IMR-90 (cell line): ENCODE results near the gene CAMK2G. TPM values are rescaled to one million over a fixed set of nuclear protein-coding genes. Genes with fewer than 3 reads are reported as not detected.

ENCODE experiments used
- ATAC-seq: fragments of 200-7000 bp; cut with Tn5 transposase; 2 replicates; pipeline ENCODE4 v1.9.1; 2020; ENCODE audit warnings: low read depth, mild to moderate bottlenecking, moderate library complexity
- BruUV-seq: library from RNA; stranded (reverse); fragments of 400-500 nt; replicated peaks from 2 replicates; lab custom pipeline; 2021; lab: Mats Ljungman, UMichigan
- CTCF ChIA-PET: fragments of 300-600 bp; formaldehyde crosslinking; extraction: SDS; loops from one replicate; lab custom pipeline; 2021; ENCODE audit warnings: antibody characterized with exemption; lab: Yijun Ruan, JAX
- POLR2A ChIA-PET: fragments of 300-600 bp; sonication (Branson Sonifier 250); formaldehyde crosslinking; loops from one replicate; lab custom pipeline; 2022; ENCODE audit warnings: antibody characterized with exemption; ENCODE audit not compliant: unreplicated experiment; lab: Charles Lee
- DNase-seq: peaks from one replicate; pipeline ENCODE4 v3.0.0; 2013
- H2AFZ ChIP-seq: replicated peaks from 2 replicates; pipeline ENCODE3; 2013; ENCODE audit warnings: low read length, mild to moderate bottlenecking; ENCODE audit not compliant: poor library complexity
- H2AK5ac ChIP-seq: 2 replicates; pipeline ENCODE4 v1.6.1; 2013; ENCODE audit warnings: low read depth, low read length, inconsistent platforms
- H2AK9ac ChIP-seq: replicated peaks from 2 replicates; pipeline ENCODE3; 2013; ENCODE audit warnings: mild to moderate bottlenecking, low read depth, low read length, moderate library complexity; ENCODE audit not compliant: poor library complexity
- H2BK120ac ChIP-seq: 2 replicates; pipeline ENCODE4 v1.6.1; 2013; ENCODE audit warnings: low read depth, low read length, inconsistent platforms
- H2BK15ac ChIP-seq: 3 replicates; pipeline ENCODE4 v1.6.1; 2013; ENCODE audit warnings: low read depth, low read length, inconsistent platforms
- H2BK20ac ChIP-seq: 2 replicates; pipeline ENCODE4 v1.6.1; 2013; ENCODE audit warnings: low read depth, mild to moderate bottlenecking, inconsistent platforms, low read length, moderate library complexity
- H2BK5ac ChIP-seq: 2 replicates; pipeline ENCODE4 v1.6.1; 2013; ENCODE audit warnings: mild to moderate bottlenecking, low read depth, low read length, inconsistent platforms; ENCODE audit not compliant: poor library complexity, severe bottlenecking
- H3K14ac ChIP-seq: replicated peaks from 2 replicates; pipeline ENCODE4 v1.6.1; 2013; ENCODE audit warnings: low read depth, low read length, inconsistent platforms
- H3K18ac ChIP-seq: 2 replicates; pipeline ENCODE4 v1.6.1; 2013; ENCODE audit warnings: low read depth, low read length, control low read depth
- H3K23ac ChIP-seq: 2 replicates; pipeline ENCODE4 v1.6.1; 2013; ENCODE audit warnings: low read depth, low read length, inconsistent platforms
- H3K27ac ChIP-seq: 2 replicates; pipeline ENCODE4 v1.5.1; 2013; ENCODE audit warnings: mild to moderate bottlenecking, control low read depth, low read length; ENCODE audit not compliant: insufficient read depth
- H3K27me3 ChIP-seq: 2 replicates; pipeline ENCODE4 v1.6.1; 2013; ENCODE audit warnings: low read length; ENCODE audit not compliant: control insufficient read depth, insufficient read depth
- H3K36me3 ChIP-seq: 2 replicates; pipeline ENCODE4 v1.6.1; 2013; ENCODE audit warnings: low read length, mixed read lengths; ENCODE audit not compliant: control insufficient read depth, insufficient read depth
- H3K4ac ChIP-seq: 2 replicates; pipeline ENCODE4 v1.6.1; 2013; ENCODE audit warnings: low read depth, low read length, inconsistent platforms
- H3K4me1 ChIP-seq: 2 replicates; pipeline ENCODE4 v1.6.1; 2013; ENCODE audit warnings: low read length, mixed read lengths; ENCODE audit not compliant: control insufficient read depth, insufficient read depth
- H3K4me2 ChIP-seq: 2 replicates; pipeline ENCODE4 v1.6.1; 2013; ENCODE audit warnings: low read depth, mild to moderate bottlenecking, control low read depth, low read length, moderate library complexity
- H3K4me3 ChIP-seq: 2 replicates; pipeline ENCODE4 v1.5.1; 2013; ENCODE audit warnings: low read depth, mild to moderate bottlenecking, control low read depth, low read length, moderate library complexity; ENCODE audit not compliant: insufficient read depth
- H3K56ac ChIP-seq: 2 replicates; pipeline ENCODE4 v1.6.1; 2013; ENCODE audit warnings: low read length, inconsistent platforms; ENCODE audit not compliant: insufficient read depth; ENCODE audit errors: extremely low read depth
- H3K79me1 ChIP-seq, 2 experiments: 2 replicates each; pipeline ENCODE4 v1.6.1; 2013; ENCODE audit warnings: low read length in 2 of 2, inconsistent platforms in 1 of 2, low read depth in 1 of 2
- H3K9ac ChIP-seq: 2 replicates; pipeline ENCODE4 v1.6.1; 2013; ENCODE audit warnings: low read depth, low read length, control low read depth
- H3K9me1 ChIP-seq: 2 replicates; pipeline ENCODE4 v1.6.1; 2013; ENCODE audit warnings: low read length, inconsistent platforms; ENCODE audit not compliant: insufficient read depth
- H3K9me3 ChIP-seq: 2 replicates; pipeline ENCODE4 v1.6.1; 2013; ENCODE audit warnings: low read length; ENCODE audit not compliant: control insufficient read depth, insufficient read depth
- H4K20me1 ChIP-seq: 2 replicates; pipeline ENCODE4 v1.6.1; 2013; ENCODE audit warnings: low read length, inconsistent platforms; ENCODE audit not compliant: insufficient read depth
- H4K5ac ChIP-seq: 2 replicates; pipeline ENCODE4 v1.6.1; 2013; ENCODE audit warnings: mild to moderate bottlenecking, low read depth, low read length, control low read depth
- H4K8ac ChIP-seq, 2 experiments: 2 replicates each; pipeline ENCODE4 v1.6.1; 2013; ENCODE audit warnings: low read depth in 2 of 2, low read length in 2 of 2, control low read depth in 1 of 2, inconsistent platforms in 1 of 2
- H4K91ac ChIP-seq: 2 replicates; pipeline ENCODE4 v1.6.1; 2013; ENCODE audit warnings: low read depth, low read length, inconsistent platforms; ENCODE audit not compliant: insufficient read depth
- BHLHE40 ChIP-seq: fragments of 150-350 bp; IDR thresholded peaks from 2 replicates; pipeline ENCODE4 v1.6.1; 2016; ENCODE audit warnings: mild to moderate bottlenecking, low read depth, low read length
- FOS ChIP-seq: fragments of 150-350 bp; IDR thresholded peaks from 2 replicates; pipeline ENCODE4 v1.6.1; 2016; ENCODE audit warnings: low read depth, low read length
- MAFK ChIP-seq: IDR thresholded peaks from 2 replicates; pipeline ENCODE4 v1.6.1; 2012; ENCODE audit warnings: low read depth, low read length, improper control_type of control experiment
- MAZ ChIP-seq: IDR thresholded peaks from 2 replicates; pipeline ENCODE4 v1.6.1; 2012; ENCODE audit warnings: low read depth, mild to moderate bottlenecking, low read length, improper control_type of control experiment, moderate library complexity, borderline replicate concordance
- RFX5 ChIP-seq: IDR thresholded peaks from 2 replicates; pipeline ENCODE4 v1.8.0; 2012; ENCODE audit warnings: low read depth, mild to moderate bottlenecking, low read length, moderate library complexity
- WGBS, 2 experiments: methylation state at CpG; one replicate each; pipeline versions ENCODE4 v1.1.5 to v1.1.7; 2013; ENCODE audit warnings: missing lambda C conversion rate in 2 of 2; ENCODE audit not compliant: insufficient read length in 1 of 2; ENCODE audit errors: extremely low coverage in 2 of 2; 5-methylcytosine and 5-hydroxymethylcytosine counted together
- dilution Hi-C: fragments of 300-500 bp; cut with HindIII; formaldehyde crosslinking; loops from one replicate; pipeline ENCODE4 v1.14.3; 2018; ENCODE audit warnings: low sequenced_read_pairs; ENCODE audit not compliant: unreplicated experiment
- in situ Hi-C: fragments of 300-500 bp; cut with MboI; formaldehyde crosslinking; loops from 3 replicates; pipeline ENCODE4 v1.14.3; 2019; ENCODE audit warnings: low sequenced_read_pairs, inconsistent platforms, mixed read lengths
- intact Hi-C: fragments of 100-400 bp; cut with micrococcal nuclease; formaldehyde crosslinking; loops from 2 replicates; pipeline ENCODE4 v1.10.0; 2022
- polyA plus RNA-seq, 3 experiments: library from polyadenylated mRNA; depleted of rRNA; stranded (reverse); fragments of >200 nt; gene quantifications; 2 replicates each; pipeline ENCODE4 v1.2.3, GENCODE V29; 2012; ENCODE audit warnings: low replicate concordance in 1 of 3
- total RNA-seq: library from RNA; depleted of rRNA; stranded (reverse); fragments of >200 nt; gene quantifications from 2 replicates; pipeline ENCODE4 v1.2.3, GENCODE V29; 2012
- TF ChIP-seq, protein P1 (sequence below): fragments of 150-350 bp; IDR thresholded peaks from 2 replicates; pipeline ENCODE4 v1.6.1; 2016; ENCODE audit warnings: low read depth, mild to moderate bottlenecking, low read length, moderate library complexity, borderline replicate concordance

CAMK2G gene
- total and polyA plus RNA-seq, 2 of the 4 experiments (the other 2 are of a cell fraction): 20.4 to 25.4 TPM

DNA sequence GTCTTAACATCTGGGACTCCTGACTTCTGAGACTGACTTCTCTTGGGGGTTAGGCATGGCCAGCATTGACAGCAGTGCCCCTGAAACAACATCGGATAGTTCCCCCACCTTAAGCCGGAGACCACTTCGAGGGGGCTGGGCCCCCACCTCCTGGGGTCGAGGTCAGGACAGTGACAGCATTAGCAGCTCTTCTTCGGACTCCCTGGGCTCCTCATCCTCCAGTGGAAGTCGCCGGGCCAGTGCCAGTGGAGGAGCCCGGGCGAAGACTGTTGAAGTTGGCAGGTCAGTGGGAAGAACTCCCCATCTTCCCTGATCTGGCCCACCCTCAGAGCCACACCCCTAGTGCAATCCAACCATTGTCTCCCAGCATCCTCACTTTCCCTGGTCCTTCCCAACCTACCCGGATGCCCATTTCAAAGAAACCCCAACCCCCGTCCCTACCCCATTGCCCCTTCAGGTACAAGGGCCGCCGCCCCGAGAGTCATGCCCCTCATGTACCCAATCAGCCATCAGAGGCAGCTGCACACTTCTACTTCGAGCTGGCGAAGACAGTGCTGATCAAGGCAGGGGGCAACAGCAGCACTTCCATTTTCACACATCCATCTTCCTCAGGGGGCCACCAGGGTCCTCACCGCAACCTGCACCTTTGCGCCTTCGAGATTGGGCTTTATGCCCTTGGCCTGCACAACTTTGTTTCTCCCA, 76.9 kb downstream of the CAMK2G start:
- 95% methylated on average over 13 of the region's 19 CpGs; no CpG with 5 or more reads in 1 of the 2 experiments for WGBS, 2 experiments
- H3K4me3 ChIP-seq: no peak overlapping the region
- H3K9ac ChIP-seq: no peak overlapping the region
- no peak overlapping the region for H3K56ac ChIP-seq
- no TSS peak for BruUV-seq
- no peak overlapping the region for H2BK15ac ChIP-seq
- H3K79me1 ChIP-seq: peaks cover 10 to 18% of the 10 kb centered on the region in 2 experiments; a peak in 3 of 4 replicates
- no peak overlapping the region for H3K4ac ChIP-seq
- no peak overlapping the region for H3K18ac ChIP-seq
- intact Hi-C loops: no loop called here
- no peaks in the 10 kb centered on the region for H3K4me1 ChIP-seq
- H3K4me2 ChIP-seq: no peak overlapping the region
- no peak overlapping the region for H4K8ac ChIP-seq
- TF ChIP-seq FOS: no peak
- no peak for TF ChIP-seq MAFK
- TF ChIP-seq MAZ: no peak
- TF ChIP-seq BHLHE40: no peak
- TF ChIP-seq, protein P1, sequence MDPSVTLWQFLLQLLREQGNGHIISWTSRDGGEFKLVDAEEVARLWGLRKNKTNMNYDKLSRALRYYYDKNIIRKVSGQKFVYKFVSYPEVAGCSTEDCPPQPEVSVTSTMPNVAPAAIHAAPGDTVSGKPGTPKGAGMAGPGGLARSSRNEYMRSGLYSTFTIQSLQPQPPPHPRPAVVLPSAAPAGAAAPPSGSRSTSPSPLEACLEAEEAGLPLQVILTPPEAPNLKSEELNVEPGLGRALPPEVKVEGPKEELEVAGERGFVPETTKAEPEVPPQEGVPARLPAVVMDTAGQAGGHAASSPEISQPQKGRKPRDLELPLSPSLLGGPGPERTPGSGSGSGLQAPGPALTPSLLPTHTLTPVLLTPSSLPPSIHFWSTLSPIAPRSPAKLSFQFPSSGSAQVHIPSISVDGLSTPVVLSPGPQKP: no peak
- no peak for TF ChIP-seq RFX5
- ChIA-PET CTCF (no interaction called here), POLR2A (no interaction called here)
- H2AK9ac ChIP-seq: no peak overlapping the region
- dilution Hi-C loops: no loop called here
- H3K9me1 ChIP-seq: 0 out of 2 replicates have a peak, but pooled peaks cover 7% of the 10 kb centered on the region
- no peak overlapping the region for H2BK5ac ChIP-seq
- no peaks in the 10 kb centered on the region for H3K27me3 ChIP-seq
- no peak overlapping the region for H2BK20ac ChIP-seq
- H3K9me3 ChIP-seq: no peaks in the 10 kb centered on the region
- H4K91ac ChIP-seq: no peak overlapping the region
- in situ Hi-C loops: no loop called here
- H3K14ac ChIP-seq: no peak overlapping the region
- H4K5ac ChIP-seq: no peak overlapping the region
- no peak overlapping the region for H2AFZ ChIP-seq
- H3K36me3 ChIP-seq: peaks cover 88% of the 10 kb centered on the region
- ATAC-seq: no peak
- H2BK120ac ChIP-seq: no peak overlapping the region
- no peak for DNase-seq
- peaks cover 3% of the 10 kb centered on the region; the same call in 1 of the 2 replicates for H4K20me1 ChIP-seq
- H3K27ac ChIP-seq: no peak overlapping the region
- H2AK5ac ChIP-seq: no peak overlapping the region
- no peak overlapping the region for H3K23ac ChIP-seq
